RWPE1 (cell line): Measurements from ENCODE around the gene MAEL.
A peak's percentile ranks its signal among the peaks of the same experiment; 100 is the strongest.

Experiments used
- CTCF ChIA-PET: fragments of 350-600 bp; sonication (Branson Sonifier 250); formaldehyde crosslinking; extraction: SDS; loops from one replicate; lab custom pipeline; 2021; lab: Yijun Ruan, JAX
- POLR2A ChIA-PET: fragments of 400-600 bp; formaldehyde crosslinking; extraction: SDS; loops from one replicate; lab custom pipeline; 2020; ENCODE audit warnings: antibody characterized with exemption; ENCODE audit not compliant: low non-redundant PET; lab: Yijun Ruan, JAX
- DNase-seq: peaks from one replicate; pipeline ENCODE4 v3.0.0; 2012; ENCODE audit warnings: low spot score
- H3K27ac ChIP-seq: fragments of 450-650 bp; 2 replicates; pipeline ENCODE4 v1.5.1; 2017
- CTCF ChIP-seq: fragments of 450-650 bp; conservative IDR thresholded peaks from 2 replicates; pipeline ENCODE4 v1.5.1; 2017; ENCODE audit warnings: low read depth, mild to moderate bottlenecking

MAEL gene

GRCh38 chr1:167059045-167059808, 70.1 kb downstream of the MAEL start:
- no peak overlapping the region for H3K27ac ChIP-seq
- peak; percentile 91 for TF ChIP-seq CTCF
- ChIA-PET POLR2A (no interaction called here), CTCF (interaction anchor here (0.5 to 9.8 kb wide), 26 partner anchors 9 to 1159 kb away, joined by 3 to 119 read pairs (median 4); partner anchors contain the start of gene POGK)
- peak; percentile 49 for DNase-seq

GRCh38 chr1:167059809-167060107, 70.7 kb downstream of the MAEL start:
- no peak for DNase-seq
- H3K27ac ChIP-seq = no peak overlapping the region
- no peak for TF ChIP-seq CTCF
- CTCF ChIA-PET = interaction anchor here (0.5 to 9.8 kb wide), 20 partner anchors 9 to 1159 kb away, joined by 3 to 119 read pairs (median 4); partner anchors contain the start of gene POGK
- POLR2A ChIA-PET = no interaction called here

- no peak overlapping the region for H3K27ac ChIP-seq
- DNase-seq = no peak
- CTCF ChIA-PET = interaction anchor here (0.5 to 9.8 kb wide), 11 partner anchors 10 to 1898 kb away, joined by 3 to 119 read pairs (median 5); no protein-coding TSS in a partner anchor
- POLR2A ChIA-PET = no interaction called here
- TF ChIP-seq CTCF = no peak
These were observed 71.3 kb downstream of the MAEL start for GRCh38 chr1:167060141-167061072.

GRCh38 chr1:167061073-167061464, 72.0 kb downstream of the MAEL start:
- CTCF ChIA-PET = interaction anchor here (0.6 to 9.8 kb wide), 3 partner anchors 151 to 1898 kb away, joined by 3 to 119 read pairs (median 4); no protein-coding TSS in a partner anchor
- POLR2A ChIA-PET = no interaction called here
- no peak for TF ChIP-seq CTCF

GRCh38 chr1:167064621-167065020, 75.5 kb downstream of the MAEL start:
- no peak overlapping the region for H3K27ac ChIP-seq
- POLR2A ChIA-PET = no interaction called here
- DNase-seq = no peak
- TF ChIP-seq CTCF = no peak
- CTCF ChIA-PET = interaction anchor here (0.6 to 1.5 kb wide), 2 partner anchors 154 to 163 kb away, joined by 3 to 4 read pairs; no protein-coding TSS in a partner anchor

More at GRCh38 chr1:167061073-167061464, 72.0 kb downstream of the MAEL start:
- no peak overlapping the region for H3K27ac ChIP-seq
- DNase-seq = no peak

- no peak for TF ChIP-seq CTCF
- POLR2A ChIA-PET = no interaction called here
- H3K27ac ChIP-seq = no peak overlapping the region
- CTCF ChIA-PET = interaction anchor here (0.6 to 0.7 kb wide), 2 partner anchors 22 to 65 kb away, joined by 3 read pairs; no protein-coding TSS in a partner anchor
- no peak for DNase-seq
These were observed 76.4 kb downstream of the MAEL start for GRCh38 chr1:167065471-167065870.
